Dermis blood vessel endothelial cell (primary cell): Measurements from ENCODE around the gene NKX1-2. TPM values are rescaled to one million over a fixed set of nuclear protein-coding genes. Genes with fewer than 3 reads are reported as not detected.

Source experiments
- DNase-seq: peaks from one replicate; pipeline ENCODE4 v3.0.0; 2010
- total RNA-seq: library from RNA; depleted of rRNA; stranded (reverse); fragments of >200 nt; gene quantifications from 2 replicates; pipeline ENCODE4 v1.2.3, GENCODE V29; 2014

NKX1-2 gene
- total RNA-seq: not detected in 2 replicates

- DNase-seq: no peak
Observed at GRCh38 chr10:124450012-124450782, at the start of gene NKX1-2. Gene NKX1-2 (minus strand): TSS chr10:124450035. CDS start chr10:124449943, 92 bp downstream.

- DNase-seq: no peak
Observed at GRCh38 chr10:124498056-124498455, 48.2 kb upstream of the NKX1-2 start.

GRCh38 chr10:124497196-124497881 is 47.5 kb upstream of the NKX1-2 start:
- DNase-seq: no peak

- no peak for DNase-seq
Observed at GRCh38 chr10:124496620-124497019, 46.8 kb upstream of the NKX1-2 start.

GRCh38 chr10:124496150-124496549 is 46.3 kb upstream of the NKX1-2 start:
- DNase-seq: no peak

GRCh38 chr10:124495725-124496124 is 45.9 kb upstream of the NKX1-2 start:
- DNase-seq: no peak

- DNase-seq: no peak
Observed at GRCh38 chr10:124495162-124495561, 45.3 kb upstream of the NKX1-2 start.

GRCh38 chr10:124494046-124494807 is 44.4 kb upstream of the NKX1-2 start:
- DNase-seq: no peak

- DNase-seq: no peak
Observed at GRCh38 chr10:124493214-124493882, 43.5 kb upstream of the NKX1-2 start.

GRCh38 chr10:124492266-124492665 is 42.4 kb upstream of the NKX1-2 start:
- DNase-seq: no peak

GRCh38 chr10:124491105-124491504 is 41.3 kb upstream of the NKX1-2 start:
- no peak for DNase-seq

- DNase-seq: no peak
Observed at GRCh38 chr10:124486635-124487034, 36.8 kb upstream of the NKX1-2 start.

GRCh38 chr10:124484661-124485060 is 34.8 kb upstream of the NKX1-2 start:
- no peak for DNase-seq

GRCh38 chr10:124484031-124484430 is 34.2 kb upstream of the NKX1-2 start:
- DNase-seq: no peak

GRCh38 chr10:124482876-124483275 is 33.0 kb upstream of the NKX1-2 start:
- DNase-seq: no peak

- DNase-seq: no peak
Observed at GRCh38 chr10:124482236-124482800, 32.5 kb upstream of the NKX1-2 start.

- DNase-seq: no peak
Observed at GRCh38 chr10:124481717-124482116, 31.9 kb upstream of the NKX1-2 start.

GRCh38 chr10:124480860-124481259 is 31.0 kb upstream of the NKX1-2 start:
- DNase-seq: no peak

GRCh38 chr10:124478515-124478914 is 28.7 kb upstream of the NKX1-2 start:
- no peak for DNase-seq

GRCh38 chr10:124477614-124478363 is 28.0 kb upstream of the NKX1-2 start:
- DNase-seq: no peak

- no peak for DNase-seq
Observed at GRCh38 chr10:124476043-124476725, 26.3 kb upstream of the NKX1-2 start.
